Testis (tissue), 3 donors: Measurements from ENCODE around the gene COX7B2. TPM values are rescaled to one million over a fixed set of nuclear protein-coding genes. Genes with fewer than 3 reads are reported as not detected.

ENCODE experiments used
- DNase-seq: peaks from one replicate; pipeline ENCODE4 v3.0.0-alpha.2; 2019
- H3K27ac ChIP-seq, 2 donors: fragments of 200-600 bp; sonication (generic); one replicate each; pipeline ENCODE4 v1.5.1; 2019
- H3K27me3 ChIP-seq: fragments of 200-600 bp; sonication (generic); one replicate; pipeline ENCODE4 v1.5.1; 2019
- H3K36me3 ChIP-seq: fragments of 200-600 bp; sonication (generic); one replicate; pipeline ENCODE4 v1.5.1; 2017; ENCODE audit warnings: low read depth; ENCODE audit errors: missing control alignments
- H3K4me1 ChIP-seq: fragments of 200-600 bp; sonication (generic); one replicate; pipeline ENCODE4 v1.5.1; 2019
- H3K4me3 ChIP-seq, 2 donors: fragments of 200-600 bp; sonication (generic); one replicate each; pipeline ENCODE4 v1.5.1; 2017 to 2019
- H3K9me3 ChIP-seq: fragments of 200-600 bp; sonication (generic); one replicate; pipeline ENCODE4 v1.5.1; 2017
- POLR2A ChIP-seq: fragments of 450-650 bp; IDR thresholded peaks from one replicate; pipeline ENCODE4 v1.6.1; 2017; ENCODE audit warnings: antibody characterized with exemption, mild to moderate bottlenecking, moderate library complexity
- WGBS, 2 donors: methylation state at CpG; one replicate each; pipeline ENCODE4 v1.1.5; 2018; 5-methylcytosine and 5-hydroxymethylcytosine counted together
- intact Hi-C: fragments of 100-400 bp; cut with DNase I; formaldehyde crosslinking; loops from one replicate; pipeline ENCODE4 v1.15.1; 2023; ENCODE audit warnings: low total_unique reads
- polyA plus RNA-seq: library from polyadenylated mRNA; stranded (reverse); fragments of 350-450 nt; fragmentation: Illumina TruSeq; extraction: RNeasy Lipid Tissue Mini Kit (QIAGEN cat#74804); gene quantifications from one replicate; pipeline ENCODE4 v1.2.3, GENCODE V29; 2014; ENCODE audit warnings: low read depth, low replicate concordance; ENCODE audit not compliant: insufficient read depth
- total RNA-seq, 2 donors: library from RNA; depleted of rRNA; stranded (reverse); fragments of >200 nt; gene quantifications; one replicate each; pipeline ENCODE4 v1.2.3, GENCODE V29; 2016
- TF ChIP-seq, protein P1 (sequence below), 3 experiments: fragments of 450-650 bp in 2 of 3; fragments of 200-600 bp in 1 of 3; sonication (generic) in 1 of 3; IDR thresholded peaks; one replicate each; pipeline ENCODE4 v1.5.1; 2016 to 2019; ENCODE audit warnings: antibody characterized with exemption in 3 of 3, mild to moderate bottlenecking in 2 of 3, moderate library complexity in 1 of 3

Gene COX7B2
- total and polyA plus RNA-seq, 3 donors from 2014 or later = 14.3 to 199 (median 17.0) TPM

DNA sequence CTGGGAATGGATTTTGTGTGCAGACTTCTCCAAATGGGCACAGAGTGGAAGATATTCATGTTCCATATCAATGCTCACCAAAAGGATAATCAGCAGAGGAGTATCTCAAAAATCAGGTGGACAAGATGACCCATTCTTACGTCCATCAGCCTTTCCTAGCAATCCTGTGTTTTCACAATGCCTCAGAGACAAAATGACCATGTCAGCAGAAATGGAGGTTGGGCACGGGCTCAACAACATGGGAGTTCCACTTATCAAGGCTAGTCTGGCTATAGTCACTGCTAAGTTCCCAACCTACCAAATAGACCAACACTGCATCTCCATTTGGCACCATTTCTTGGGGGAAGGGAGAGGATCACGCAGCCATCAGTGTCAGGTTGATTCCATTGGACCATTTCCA is 179.0 kb downstream of the COX7B2 start:
- H3K9me3 ChIP-seq = no peaks in the 10 kb centered on the region
- H3K27ac ChIP-seq = no peak overlapping the region
- no peaks in the 10 kb centered on the region for H3K27me3 ChIP-seq
- DNase-seq = no peak
- TF ChIP-seq, protein P1, sequence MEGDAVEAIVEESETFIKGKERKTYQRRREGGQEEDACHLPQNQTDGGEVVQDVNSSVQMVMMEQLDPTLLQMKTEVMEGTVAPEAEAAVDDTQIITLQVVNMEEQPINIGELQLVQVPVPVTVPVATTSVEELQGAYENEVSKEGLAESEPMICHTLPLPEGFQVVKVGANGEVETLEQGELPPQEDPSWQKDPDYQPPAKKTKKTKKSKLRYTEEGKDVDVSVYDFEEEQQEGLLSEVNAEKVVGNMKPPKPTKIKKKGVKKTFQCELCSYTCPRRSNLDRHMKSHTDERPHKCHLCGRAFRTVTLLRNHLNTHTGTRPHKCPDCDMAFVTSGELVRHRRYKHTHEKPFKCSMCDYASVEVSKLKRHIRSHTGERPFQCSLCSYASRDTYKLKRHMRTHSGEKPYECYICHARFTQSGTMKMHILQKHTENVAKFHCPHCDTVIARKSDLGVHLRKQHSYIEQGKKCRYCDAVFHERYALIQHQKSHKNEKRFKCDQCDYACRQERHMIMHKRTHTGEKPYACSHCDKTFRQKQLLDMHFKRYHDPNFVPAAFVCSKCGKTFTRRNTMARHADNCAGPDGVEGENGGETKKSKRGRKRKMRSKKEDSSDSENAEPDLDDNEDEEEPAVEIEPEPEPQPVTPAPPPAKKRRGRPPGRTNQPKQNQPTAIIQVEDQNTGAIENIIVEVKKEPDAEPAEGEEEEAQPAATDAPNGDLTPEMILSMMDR (IDR thresholded peaks at IDR 0.05) = no peak
- TF ChIP-seq POLR2A = no peak
- WGBS, 2 donors = 72 to 87% methylated on average over 3 of the region's 3 CpGs
- intact Hi-C loops = no loop called here
- H3K4me3 ChIP-seq = no peak overlapping the region
- H3K36me3 ChIP-seq = no peaks in the 10 kb centered on the region
- no peaks in the 10 kb centered on the region for H3K4me1 ChIP-seq

DNA sequence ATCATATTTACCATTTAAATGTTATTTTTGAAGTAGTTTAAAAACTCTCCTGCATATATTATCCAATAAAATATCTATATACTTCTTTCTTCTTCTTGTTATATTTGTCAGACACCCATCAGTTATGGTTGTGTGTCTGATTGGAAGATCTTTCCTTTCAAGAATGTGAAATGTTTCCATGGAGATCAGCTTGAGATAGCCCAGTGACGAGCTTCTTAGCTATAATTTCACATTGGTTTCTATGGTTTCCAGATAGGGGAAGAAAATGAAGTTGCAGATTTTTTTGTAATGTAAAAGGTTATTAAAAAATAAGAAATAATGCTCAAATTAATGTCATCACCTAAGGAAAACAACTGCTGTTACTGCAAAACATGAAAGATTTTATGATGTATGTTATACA is 189.0 kb downstream of the COX7B2 start:
- H3K4me1 ChIP-seq = no peaks in the 10 kb centered on the region
- no peak overlapping the region for H3K27ac ChIP-seq

DNA sequence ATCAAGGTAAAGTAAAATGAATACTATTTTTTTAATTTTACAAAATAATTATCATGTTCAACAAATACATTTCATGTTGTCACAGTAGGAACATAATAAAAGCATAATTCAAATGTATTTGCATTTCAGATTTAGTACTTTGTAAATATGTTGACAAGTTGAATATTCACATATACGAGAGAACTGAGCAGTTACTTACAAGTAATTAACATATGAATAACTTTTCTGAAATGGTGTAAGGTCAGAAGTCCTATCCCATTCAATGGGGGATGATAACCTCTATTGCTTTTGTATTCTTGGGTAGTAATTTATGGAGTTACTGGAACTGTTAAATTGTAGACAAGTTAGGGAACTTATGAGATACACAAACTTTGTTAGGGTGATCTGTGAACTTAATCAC is 191.1 kb downstream of the COX7B2 start:
- DNase-seq = no peak
- H3K27ac ChIP-seq = no peak overlapping the region
- WGBS, 2 donors = 73 to 87% methylated on average over 1 of the region's 1 CpG
- no peaks in the 10 kb centered on the region for H3K9me3 ChIP-seq
- no peaks in the 10 kb centered on the region for H3K4me1 ChIP-seq
- no peaks in the 10 kb centered on the region for H3K27me3 ChIP-seq
- intact Hi-C loops = no loop called here
- no peaks in the 10 kb centered on the region for H3K36me3 ChIP-seq
- no peak overlapping the region for H3K4me3 ChIP-seq
- TF ChIP-seq POLR2A = no peak
- TF ChIP-seq, protein P1 (IDR thresholded peaks at IDR 0.05) = no peak

More for the DNA sequence above, 189.0 kb downstream of the COX7B2 start:
- H3K9me3 ChIP-seq = no peaks in the 10 kb centered on the region
- no peak for DNase-seq
- intact Hi-C loops = no loop called here
- no peak overlapping the region for H3K4me3 ChIP-seq
- no peaks in the 10 kb centered on the region for H3K36me3 ChIP-seq
- TF ChIP-seq, protein P1 (IDR thresholded peaks at IDR 0.05) = no peak
- no peak for TF ChIP-seq POLR2A
- 41 to 59% methylated on average over 1 of the region's 1 CpG for WGBS, 2 donors
- H3K27me3 ChIP-seq = no peaks in the 10 kb centered on the region

DNA sequence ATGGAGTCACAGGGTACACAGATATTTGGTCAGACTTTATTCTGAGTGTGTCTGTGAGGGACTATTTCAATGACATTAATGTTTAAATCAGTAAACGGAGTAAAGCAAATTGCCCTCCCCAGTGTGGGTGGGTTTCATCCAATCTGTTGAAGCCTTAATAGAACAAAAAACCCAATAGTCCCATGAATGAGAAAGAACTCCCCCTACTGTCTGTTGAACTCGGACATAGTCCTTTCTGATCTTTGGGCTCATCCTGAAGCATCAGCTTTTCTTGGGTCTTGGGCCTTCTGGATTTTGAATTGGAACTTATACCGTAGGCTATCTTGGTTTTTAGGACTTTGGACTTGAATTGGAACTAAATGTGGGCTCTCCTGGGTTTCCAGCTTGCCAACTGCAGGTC is 193.6 kb downstream of the COX7B2 start:
- intact Hi-C loops = no loop called here
- no peaks in the 10 kb centered on the region for H3K27me3 ChIP-seq
- no peaks in the 10 kb centered on the region for H3K4me1 ChIP-seq
- no peaks in the 10 kb centered on the region for H3K36me3 ChIP-seq
- H3K27ac ChIP-seq = no peak overlapping the region
- no peak for TF ChIP-seq POLR2A
- TF ChIP-seq, protein P1 (IDR thresholded peaks at IDR 0.05) = no peak
- no peaks in the 10 kb centered on the region for H3K9me3 ChIP-seq
- H3K4me3 ChIP-seq = no peak overlapping the region
- no peak for DNase-seq
- 72% methylated on average over 3 of the region's 3 CpGs for WGBS, 2 donors

DNA sequence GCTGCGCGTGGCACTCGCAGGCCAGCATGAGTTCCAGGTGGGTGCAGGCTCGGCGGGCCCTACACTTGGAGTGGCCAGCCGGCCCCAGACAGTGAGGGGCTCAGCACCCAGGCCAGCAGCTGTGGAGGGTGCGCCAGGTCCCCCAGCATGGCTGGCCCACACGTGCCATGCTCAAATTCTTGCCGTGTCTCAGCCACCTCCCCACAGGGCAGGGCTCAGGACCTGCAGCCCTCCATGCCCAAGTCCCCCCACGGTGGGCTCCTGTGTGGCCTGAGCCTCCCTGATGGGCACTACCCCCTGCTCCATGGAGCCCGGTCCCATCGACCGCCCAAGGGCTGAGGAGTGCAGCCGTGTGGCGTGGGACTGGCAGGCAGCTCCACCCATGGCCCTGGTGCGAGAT is 210.2 kb downstream of the COX7B2 start:
- TF ChIP-seq, protein P1 (IDR thresholded peaks at IDR 0.05) = no peak
- TF ChIP-seq POLR2A = no peak
- Histone ChIP-seq H3K27me3 (no peaks in the 10 kb centered on the region), H3K9me3 (no peaks in the 10 kb centered on the region), H3K27ac (no peak overlapping the region), H3K36me3 (no peaks in the 10 kb centered on the region), H3K4me1 (no peaks in the 10 kb centered on the region), H3K4me3 (no peak overlapping the region)
- DNase-seq = no peak
- intact Hi-C loops = no loop called here
- 95 to 100% methylated on average over 2 to 16 of the region's 16 CpGs for WGBS, 2 donors
